Hematopoietic multipotent progenitor cell treated with erythropoietin and hydrocortisone succinate and interleukin-3 and kit ligand, for 17 days (in vitro differentiated cells): Measurements from ENCODE around the gene FDX1.
"Not testable (repeated sequence)": the region's sequence is repeated elsewhere in the genome, so short reads cannot be mapped to it uniquely, and the experiment has no call there.

Experiments
- DNase-seq: peaks from one replicate; pipeline ENCODE4 v3.0.0-alpha.2; 2015; ENCODE audit warnings: low spot score

The FDX1 gene, protein sequence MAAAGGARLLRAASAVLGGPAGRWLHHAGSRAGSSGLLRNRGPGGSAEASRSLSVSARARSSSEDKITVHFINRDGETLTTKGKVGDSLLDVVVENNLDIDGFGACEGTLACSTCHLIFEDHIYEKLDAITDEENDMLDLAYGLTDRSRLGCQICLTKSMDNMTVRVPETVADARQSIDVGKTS

DNA sequence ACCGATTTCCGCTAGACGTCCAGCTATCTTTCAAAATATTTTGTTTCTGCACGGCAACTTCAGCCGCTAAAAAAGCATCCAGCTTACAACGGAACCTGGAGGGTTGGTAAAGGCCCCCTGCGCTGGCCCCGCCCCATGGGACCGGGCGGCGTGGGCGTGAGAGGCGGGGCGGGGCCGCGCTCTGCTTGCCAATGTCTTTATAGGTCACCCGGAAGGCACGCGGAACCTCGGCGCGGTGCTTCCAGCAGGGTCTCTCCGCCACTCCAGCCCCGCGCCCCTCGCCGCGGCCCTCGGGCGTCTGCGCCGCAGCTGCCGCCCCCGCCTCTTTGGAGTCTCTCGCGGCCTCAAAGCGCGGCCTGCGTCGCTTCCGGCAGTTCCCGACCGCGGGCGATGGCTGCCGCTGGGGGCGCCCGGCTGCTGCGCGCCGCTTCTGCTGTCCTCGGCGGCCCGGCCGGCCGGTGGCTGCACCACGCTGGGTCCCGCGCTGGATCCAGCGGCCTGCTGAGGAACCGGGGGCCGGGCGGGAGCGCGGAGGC lies at the start of gene FDX1:
Gene FDX1 (plus strand): TSS at position 218 of the 536 bp plus-strand sequence. CDS start 173 bp downstream, at position 391.
- peak; percentile 46 for DNase-seq

DNA sequence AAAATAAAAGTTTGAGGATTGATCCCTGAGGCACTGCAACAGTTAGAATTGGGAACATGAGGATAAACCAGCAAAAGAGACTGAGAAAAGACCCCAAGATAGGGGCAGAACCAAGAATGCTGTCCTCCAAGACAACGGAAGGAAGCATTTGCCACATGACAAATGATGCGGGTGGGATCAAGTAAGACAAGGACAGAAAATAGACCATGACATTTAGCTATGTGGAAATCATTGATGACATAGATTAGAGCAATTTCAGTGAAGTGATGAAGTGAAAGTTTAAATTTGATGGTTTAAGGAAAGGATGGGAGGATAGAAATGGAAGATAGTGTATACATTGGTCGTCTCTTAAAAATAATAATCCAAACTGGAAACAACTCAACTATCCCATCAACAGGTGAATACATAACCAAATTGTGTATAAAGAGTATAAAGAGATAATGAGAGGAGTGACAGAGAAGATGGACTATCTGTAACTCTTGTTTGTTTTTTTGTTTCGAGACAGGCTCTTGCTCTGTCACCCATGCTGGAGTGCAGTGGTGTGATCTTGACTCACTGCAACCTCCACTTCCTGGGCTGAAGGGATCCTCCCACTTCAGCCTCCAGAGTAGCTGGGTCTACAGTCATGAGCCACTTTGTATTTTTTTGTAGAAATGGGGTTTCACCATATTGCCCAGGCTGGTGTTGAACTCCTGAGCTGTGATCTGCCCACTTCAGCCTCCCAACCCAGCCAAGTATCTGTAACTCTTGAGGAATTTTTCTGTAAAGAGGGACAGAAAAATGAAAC lies 48.7 kb upstream of the FDX1 start:
- DNase-seq: no peak

DNA sequence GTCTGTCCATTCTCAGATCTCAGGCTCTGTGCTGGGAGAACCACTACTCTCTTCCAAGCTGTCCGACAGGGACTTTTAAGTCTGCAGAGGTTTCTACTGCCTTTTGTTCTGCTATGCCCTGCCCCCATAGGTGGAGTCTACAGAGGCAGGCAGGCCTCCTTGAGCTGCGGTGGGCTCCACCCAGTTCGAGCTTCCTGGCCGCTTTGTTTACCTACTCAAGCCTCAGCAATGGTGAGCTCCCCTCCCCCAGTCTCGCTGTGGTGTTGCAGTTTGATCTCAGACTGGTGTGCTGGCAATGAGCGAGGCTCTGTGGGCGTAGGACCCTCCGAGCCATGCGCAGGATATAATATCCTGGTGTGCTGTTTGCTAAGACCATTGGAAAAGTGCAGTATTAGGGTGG lies 41.5 kb upstream of the FDX1 start:
- DNase-seq: not testable (repeated sequence)

DNA sequence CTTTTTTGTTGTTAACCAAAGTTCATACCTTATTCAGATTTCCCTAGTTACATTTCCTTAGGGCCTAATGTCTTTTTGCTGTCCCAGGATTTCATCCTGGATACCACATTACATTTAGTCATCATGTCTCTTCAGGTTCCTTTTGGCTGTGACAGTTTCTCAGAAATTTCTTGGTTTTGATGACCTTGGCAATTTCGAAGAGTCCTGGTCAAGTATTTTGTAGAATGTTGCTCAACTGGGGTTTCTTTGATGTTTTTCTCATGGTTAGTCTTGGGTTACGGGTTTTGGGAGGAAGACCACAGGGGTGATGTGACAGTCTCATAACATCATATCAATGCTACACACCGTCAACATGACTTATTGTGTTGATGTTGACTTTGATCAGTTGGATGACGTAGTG lies 39.8 kb upstream of the FDX1 start:
- DNase-seq: no peak

DNA sequence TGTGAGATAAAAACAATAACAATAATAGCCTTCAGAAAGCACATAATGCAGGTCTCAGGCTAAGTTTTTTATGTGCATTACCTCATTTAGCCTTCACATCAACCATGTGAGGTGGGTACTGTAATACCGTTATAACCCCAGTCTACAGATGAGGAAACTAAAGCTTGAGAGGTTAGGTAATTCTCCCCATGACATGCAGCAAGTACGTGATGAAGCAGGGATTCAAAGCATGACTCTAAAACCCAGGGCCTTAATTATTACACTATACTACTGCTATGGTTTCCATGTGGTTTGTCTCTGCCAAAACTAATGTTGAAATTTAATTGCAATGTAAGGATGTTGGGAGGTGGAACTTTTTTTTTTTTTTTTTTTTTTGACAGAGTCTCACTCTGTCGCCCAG lies 37.7 kb upstream of the FDX1 start:
- no peak for DNase-seq

DNA sequence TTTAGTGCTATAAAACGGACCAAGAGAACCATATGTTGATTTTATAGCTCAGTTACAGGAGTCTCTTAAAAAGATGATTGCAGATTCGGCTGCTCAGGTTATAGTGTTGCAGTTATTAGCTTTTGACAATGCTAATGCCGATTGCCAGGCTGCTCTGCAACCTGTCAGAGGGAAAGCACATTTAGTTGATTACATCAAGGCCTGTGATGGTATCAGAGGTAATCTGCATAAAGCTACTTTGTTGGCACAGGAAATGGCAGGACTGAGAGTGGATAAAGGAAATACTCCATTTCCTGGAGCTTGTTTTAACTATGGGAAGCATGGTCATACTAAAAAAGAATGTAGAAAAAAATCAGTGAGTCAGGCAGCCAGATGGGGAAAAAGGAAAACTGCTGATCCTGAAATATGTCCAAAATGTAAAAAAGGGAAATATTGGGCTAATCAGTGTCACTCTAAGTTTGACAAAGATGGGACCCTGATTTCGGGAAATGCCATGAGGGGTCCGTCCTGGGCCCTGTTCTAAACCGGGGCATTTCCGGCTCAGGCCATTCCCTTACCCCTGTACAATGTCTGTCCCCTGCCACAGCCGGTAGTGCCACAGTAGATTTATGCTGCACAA lies 32.0 kb upstream of the FDX1 start:
- DNase-seq: not testable (repeated sequence)

DNA sequence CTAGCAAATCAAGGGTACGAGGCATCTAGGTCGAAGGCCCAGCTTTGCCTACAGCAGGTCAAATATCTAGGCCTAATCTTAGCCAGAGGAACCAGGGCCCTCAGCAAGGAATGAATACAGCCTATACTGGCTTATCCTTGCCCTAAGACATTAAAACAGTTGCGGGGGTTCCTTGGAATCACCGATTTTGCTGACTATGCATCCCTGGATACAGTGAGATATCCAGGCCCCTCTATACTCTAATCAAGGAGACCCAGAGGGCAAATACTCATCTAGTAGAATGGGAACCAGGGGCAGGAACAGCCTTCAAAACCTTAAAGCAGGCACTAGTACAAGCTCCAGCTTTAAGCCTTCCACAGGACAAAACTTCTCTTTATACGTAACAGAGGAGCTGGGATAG lies 26.2 kb upstream of the FDX1 start:
- not testable (repeated sequence) for DNase-seq

DNA sequence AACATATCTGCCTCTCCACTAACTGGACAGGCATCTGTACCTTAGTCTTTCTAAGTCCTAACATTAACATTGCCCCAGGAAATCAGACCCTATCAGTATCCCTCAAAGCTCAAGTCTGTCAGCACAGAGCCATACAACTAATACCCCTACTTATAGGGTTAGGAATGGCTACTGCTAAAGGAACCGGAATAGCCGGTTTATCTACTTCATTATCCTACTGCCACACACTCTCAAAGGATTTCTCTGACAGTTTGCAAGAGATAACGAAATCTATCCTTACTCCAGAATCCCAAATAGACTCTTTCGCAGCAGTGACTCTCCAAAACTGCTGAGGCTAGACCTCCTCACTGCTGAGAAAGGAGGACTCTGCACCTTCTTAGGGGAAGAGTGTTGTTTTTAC lies 24.1 kb upstream of the FDX1 start:
- not testable (repeated sequence) for DNase-seq

DNA sequence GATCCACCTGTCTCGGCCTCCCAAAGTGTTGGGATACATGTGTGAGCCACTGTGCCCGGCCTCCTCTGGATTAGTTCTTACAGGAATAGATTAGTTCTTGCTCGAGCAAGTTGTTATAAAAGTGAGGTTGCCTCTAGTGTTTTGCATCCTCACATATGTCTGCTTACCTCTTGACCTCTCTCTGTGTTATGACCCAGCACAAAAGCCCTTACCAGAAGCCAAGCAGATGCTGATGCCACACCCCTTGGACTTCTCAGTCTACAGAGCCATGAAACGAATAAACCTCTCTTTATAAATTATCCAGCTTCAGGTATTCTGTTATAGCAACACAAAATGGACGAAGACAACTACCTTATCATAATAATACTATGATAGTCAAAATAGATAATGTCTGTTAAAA lies 22.4 kb upstream of the FDX1 start:
- no peak for DNase-seq

DNA sequence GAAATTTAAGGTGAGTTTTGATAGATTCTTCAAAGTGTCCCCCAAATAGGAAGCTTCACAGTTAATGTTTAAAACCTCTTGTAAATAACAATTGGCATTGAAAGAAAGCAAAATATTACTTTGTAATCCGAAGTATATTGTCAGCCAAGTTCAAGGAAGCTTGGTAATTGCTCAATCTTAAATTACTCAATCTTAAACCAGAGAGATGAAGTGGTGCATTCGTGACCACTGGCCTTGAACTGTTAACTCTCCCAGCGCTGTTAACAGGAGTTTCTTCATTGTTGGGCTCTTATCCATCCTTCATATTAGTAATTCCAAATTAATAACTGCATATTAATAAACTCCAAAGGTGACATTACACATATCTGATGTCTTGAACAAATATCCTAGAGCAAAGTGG lies 20.6 kb upstream of the FDX1 start:
- no peak for DNase-seq

DNA sequence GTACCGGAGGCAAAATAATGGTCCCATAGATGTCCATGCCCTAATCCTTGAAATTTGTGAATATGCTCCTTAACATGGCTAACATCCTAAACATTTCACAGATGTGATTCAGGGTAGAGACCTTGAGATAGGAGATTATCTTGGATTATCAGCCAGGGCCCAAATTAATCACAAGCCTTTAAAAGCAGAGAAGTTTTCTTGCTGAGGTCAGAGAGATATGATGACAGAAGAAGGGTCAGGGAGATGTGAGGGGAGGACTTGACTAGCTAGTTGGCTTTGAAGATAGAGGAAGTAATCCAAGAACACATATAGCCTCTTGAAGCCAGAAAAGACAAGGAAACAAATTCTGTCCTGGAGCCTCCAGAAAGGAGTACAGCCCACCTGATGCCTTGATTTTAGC lies 19.1 kb upstream of the FDX1 start:
- DNase-seq: no peak

DNA sequence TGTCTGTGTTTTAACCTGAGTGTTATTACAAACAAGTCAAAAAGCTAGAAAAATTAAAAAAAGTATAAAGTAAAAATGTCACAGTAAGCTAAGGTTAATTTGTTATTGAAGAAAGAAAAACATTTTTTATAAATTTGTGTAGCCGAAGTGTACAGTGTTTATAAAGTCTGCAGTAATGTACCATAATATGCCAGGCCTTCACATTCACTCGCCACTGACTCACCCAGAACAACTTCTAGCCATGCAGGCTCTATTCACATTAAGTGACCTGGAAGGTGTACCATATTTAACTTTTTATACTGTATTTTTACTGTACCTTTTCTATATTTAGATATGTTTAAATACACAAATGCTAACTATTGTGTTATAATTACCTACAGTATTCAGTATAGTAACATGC lies 14.7 kb upstream of the FDX1 start:
- DNase-seq: no peak

DNA sequence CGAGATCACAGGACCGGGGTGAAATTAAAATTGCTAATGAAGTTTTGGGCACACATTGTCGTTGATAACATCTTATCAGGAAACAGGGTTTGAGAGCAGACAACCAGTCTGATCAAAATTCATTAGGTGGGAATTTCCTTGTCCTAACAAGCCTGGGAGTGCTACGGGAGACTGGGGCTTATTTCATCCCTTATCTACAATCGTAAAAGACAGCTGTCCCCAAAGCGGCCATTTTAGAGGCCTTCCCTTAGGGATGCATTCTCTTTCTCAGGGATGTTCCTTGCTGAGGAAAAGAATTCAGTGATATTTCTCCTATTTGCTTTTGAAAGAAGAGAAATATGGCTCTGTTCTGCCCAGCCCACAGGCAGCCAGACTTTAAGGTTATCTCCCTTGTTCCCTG lies 8.1 kb upstream of the FDX1 start:
- not testable (repeated sequence) for DNase-seq

DNA sequence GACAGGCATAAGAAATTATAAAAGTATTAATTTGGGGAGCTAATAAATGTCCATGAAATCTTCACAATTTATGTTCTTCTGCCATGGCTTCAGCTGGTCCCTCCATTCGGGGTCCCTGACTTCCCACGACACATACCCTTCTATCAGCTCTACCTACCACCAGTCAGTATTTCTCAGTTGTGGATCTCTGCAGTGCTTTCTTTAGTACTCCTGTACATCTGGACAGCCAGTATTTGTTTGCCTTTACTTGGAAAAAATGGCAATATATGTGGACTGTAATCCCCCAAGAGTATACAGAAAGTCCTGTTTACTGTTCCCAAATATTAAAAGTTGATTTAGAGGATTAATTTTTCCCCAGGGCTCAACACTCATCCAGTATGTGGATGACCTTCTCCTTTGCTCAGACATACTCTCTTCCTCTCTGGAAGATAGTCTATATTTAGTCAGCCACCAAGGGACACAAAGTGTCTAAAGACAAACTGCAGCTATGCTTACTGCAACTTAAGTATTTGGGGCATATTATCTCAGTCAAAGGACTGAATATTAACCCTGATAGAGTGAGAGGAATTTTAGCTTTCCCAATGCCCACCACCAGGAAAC lies 7.3 kb upstream of the FDX1 start:
- no peak for DNase-seq

DNA sequence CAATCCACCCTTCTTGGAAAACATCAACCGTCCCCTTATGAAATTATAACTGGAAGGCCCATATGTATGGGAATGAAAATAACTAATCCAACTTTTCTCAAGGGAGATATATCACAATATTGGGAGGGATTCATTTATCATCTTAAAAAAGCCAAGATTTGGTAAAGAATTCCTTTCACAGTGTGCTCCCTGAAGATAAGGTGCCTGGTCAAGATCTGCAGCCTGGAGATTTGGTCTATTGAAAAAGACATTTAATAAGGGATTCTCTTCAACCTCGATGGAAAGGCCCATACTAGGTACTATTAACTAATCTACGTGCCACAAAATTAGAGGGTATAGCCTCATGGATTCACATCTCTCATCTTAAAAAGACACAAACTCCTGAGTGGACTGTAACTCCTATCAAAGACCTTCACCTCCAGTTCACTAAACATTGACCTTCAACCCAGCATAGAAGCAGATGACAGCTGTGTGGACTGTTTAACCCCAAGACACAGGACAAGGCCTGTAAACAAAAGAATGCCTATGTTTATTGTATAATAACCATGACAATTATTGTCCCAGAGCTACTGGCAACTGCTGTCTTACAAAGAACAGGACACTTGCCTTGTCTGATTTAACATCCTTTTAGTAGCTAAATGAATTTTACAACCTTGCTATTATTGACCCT lies 4.8 kb upstream of the FDX1 start:
- DNase-seq: no peak

DNA sequence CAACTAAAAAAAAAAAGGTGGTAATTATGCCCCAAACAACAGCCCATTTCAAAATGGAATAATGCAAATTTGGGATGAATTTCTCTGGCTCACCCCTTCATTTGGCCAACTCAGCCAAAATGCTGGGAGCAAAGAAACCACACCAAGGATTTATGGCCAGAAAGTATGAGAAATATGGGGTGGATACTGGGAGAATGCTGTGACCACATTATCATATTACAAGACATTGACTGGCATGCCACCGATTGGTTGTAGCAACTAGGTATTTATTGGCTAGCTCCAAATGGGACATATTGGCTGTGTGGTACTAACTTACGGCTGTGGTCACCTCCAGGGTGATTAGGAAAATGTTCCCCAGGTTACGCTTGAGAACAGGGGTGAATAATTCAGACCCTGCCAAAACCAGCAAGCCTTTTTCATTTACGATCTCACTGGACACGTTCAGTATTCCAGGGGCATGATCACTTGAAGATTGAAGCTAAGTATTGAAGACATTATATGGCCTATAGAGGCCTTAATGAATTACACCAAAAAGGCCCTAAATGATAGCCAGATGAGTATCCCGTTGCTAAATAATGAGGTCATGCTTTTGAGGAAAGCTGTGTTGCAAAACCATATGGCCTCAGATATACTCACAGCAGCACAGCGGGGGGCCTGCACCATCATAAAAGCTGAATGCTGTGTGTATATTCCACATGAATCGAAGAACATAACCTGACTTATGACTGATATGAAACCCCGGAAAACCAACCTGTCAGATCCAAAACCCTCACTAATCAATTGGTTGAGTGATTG lies 3.8 kb upstream of the FDX1 start:
- DNase-seq: no peak

DNA sequence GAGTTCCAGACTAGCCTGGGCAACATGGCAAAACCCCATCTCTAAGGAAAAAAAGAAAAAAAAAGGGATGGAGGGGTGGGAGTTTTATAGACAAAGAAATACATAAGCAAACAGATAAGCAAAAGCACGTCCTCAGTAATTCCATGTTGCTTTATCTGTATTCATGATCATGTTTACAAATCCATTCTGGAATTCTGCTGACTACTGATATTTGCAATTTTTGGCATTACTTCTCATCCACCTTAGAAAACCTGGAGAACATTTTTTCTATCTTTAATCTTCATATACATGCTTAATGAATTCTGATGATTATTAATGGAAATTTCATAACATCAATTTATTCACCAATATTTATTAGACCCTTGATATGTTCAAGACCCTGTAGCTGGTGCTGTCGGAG lies 1.7 kb upstream of the FDX1 start:
- no peak for DNase-seq

DNA sequence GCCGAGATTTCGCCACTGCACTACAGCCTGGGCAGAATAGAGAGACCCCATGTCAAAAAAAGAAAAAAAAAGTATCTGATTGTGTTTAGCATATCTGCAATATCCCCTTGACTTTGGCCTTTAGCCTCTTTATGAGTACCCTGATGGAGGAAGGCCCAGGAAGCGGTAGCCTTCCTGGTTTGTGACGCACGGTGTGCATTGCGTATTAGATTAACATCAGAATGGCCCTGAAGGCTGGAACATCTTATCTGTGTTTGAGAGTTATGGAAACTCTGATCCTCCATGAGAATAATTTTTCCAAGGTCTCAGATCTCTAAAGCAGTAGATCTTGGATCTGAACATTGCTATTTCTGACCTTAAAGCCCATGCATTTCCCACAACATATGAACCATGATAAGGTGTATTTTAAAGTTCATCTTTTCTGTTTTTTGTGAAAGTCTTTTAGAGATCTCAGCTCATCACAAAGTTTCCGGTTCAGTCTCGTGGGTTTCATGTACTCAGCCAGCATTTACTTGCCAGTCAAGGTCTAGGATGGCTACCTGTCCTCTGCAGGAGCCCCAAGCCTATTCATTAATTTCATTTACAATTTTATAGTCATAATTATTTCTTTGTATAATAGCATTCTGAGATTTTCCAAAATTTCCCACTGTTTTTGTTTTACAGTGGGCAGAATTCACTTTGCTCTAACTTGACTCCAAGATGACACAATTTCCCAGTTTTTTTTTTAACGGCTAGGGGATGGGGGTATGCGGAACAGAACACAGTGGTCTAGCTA lies 605 bp upstream of the FDX1 start:
- no peak for DNase-seq

DNA sequence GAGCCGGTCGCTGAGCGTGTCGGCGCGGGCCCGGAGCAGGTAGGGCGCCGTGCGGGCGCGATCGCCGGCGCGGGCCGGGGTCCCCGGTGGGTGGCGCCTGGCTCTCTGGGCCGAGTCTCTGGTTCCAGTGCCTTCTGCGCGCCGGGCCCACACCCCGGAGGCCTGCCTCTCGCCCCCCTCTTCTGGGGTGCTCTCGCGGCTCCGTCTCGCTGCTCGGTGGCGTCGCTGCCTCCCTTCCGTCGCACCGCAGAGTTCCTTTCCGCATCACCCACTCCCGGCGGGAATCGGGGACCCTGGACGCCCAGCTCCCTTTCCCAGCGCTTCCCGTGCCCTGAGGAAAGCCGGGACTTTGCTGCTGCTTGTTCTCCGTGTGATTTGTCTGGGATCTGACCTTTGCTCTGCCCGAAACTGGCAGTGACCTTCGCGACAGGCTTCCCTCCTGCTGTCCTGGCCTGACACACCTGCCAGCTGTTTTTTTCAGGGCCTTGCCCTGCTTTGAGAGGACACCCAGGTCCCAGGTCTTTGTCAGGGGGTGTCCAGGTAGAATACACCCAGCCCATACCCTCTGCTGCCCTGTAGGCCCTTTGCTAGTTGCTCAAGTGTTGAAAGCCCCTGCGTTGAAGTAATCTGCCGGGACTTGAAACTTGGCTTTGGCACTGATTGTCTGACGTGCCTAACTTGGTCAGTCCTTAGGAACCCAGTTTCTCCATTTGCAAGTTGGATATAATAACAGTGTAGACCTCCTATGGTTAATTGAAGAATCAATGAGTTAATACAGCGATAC lies 711 bp downstream of the FDX1 start:
- no peak for DNase-seq
